Calu3 (cell line): ENCODE results near the gene PPARA. TPM values are rescaled to one million over a fixed set of nuclear protein-coding genes. Genes with fewer than 3 reads are reported as not detected.
A peak's percentile ranks its signal among the peaks of the same experiment; 100 is the strongest.

Experiments
- BruUV-seq: library from RNA; stranded (reverse); fragments of 400-500 nt; replicated peaks from 2 replicates; lab custom pipeline; 2021; lab: Mats Ljungman, UMichigan
- CTCF ChIA-PET: fragments of 300-600 bp; sonication (Branson Sonifier 250); formaldehyde crosslinking; loops from one replicate; lab custom pipeline; 2022; ENCODE audit warnings: antibody characterized with exemption; lab: Charles Lee
- DNase-seq: peaks from one replicate; pipeline ENCODE4 v3.0.0; 2022
- H3K27ac Mint-ChIP-seq: one replicate; pipeline ENCODE4 v1.8.0; 2022; ENCODE audit warnings: mixed read lengths; ENCODE audit not compliant: unreplicated experiment
- H3K27me3 Mint-ChIP-seq: one replicate; pipeline ENCODE4 v1.8.0; 2022; ENCODE audit warnings: mixed read lengths; ENCODE audit not compliant: unreplicated experiment
- H3K36me3 Mint-ChIP-seq: one replicate; pipeline ENCODE4 v1.8.0; 2022; ENCODE audit warnings: mild to moderate bottlenecking, moderate library complexity, mixed read lengths; ENCODE audit not compliant: insufficient read depth, unreplicated experiment
- H3K4me1 Mint-ChIP-seq: one replicate; pipeline ENCODE4 v1.8.0; 2022; ENCODE audit warnings: mild to moderate bottlenecking, low read depth, mixed read lengths; ENCODE audit not compliant: unreplicated experiment
- H3K4me3 Mint-ChIP-seq: one replicate; pipeline ENCODE4 v1.8.0; 2022; ENCODE audit warnings: mild to moderate bottlenecking, low read depth, moderate library complexity, mixed read lengths; ENCODE audit not compliant: unreplicated experiment
- H3K9me3 Mint-ChIP-seq: one replicate; pipeline ENCODE4 v1.8.0; 2022; ENCODE audit warnings: low read depth, mixed read lengths; ENCODE audit not compliant: unreplicated experiment
- intact Hi-C: fragments of 100-400 bp; cut with micrococcal nuclease; formaldehyde crosslinking; loops from one replicate; pipeline ENCODE4 v1.10.0; 2022; ENCODE audit not compliant: unreplicated experiment
- total RNA-seq: library from RNA; stranded (reverse); gene quantifications from 2 replicates; pipeline ENCODE4 v1.2.3, GENCODE V29; 2022
- TF ChIP-seq, protein P1 (sequence below): fragments of 200-600 bp; IDR thresholded peaks from one replicate; pipeline ENCODE4 v1.8.0; 2022; ENCODE audit warnings: antibody characterized with exemption; ENCODE audit not compliant: unreplicated experiment

Gene PPARA
- total RNA-seq, 1 experiment from 2014 or later, result 22.7 TPM

DNA sequence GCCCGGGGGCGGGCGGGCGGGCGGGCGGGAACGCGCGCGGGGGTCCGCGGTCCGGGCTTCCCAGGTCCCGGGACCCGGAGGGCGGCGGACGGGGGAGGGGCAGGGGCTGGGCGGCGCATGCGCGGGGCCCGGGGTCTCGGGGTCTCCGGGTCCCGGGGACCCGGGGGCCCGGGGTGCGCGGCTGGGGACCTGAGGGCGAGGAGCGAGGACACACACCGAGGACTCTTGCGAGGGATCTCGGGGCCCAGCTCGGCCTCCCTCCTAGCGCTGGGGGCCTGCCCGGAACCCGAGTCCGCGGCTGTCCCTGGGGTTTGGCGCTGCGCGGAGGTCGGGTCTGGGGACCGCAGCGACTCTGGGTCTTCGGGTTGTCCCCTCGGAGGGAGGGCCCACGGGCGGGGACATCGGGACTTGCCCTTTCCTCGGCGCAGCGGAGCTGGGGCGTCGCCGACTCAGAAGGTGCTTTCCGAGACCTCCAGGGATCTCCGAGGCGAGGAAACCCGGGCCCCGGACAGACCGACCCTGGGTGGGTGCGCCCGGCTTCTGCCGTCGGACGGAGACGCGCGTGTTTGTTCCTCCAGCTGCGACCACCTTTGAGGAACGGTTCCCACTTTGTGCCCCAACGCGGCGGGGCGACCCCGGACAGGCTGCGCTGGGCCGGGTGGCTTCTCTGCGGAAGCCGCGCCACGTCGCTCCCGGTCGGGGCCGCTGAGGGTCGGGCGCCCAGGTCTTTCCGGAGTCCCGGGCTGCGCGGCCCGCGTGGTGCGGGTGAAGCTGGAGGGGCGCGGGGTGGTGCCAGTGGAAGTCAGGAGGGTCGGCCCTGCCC lies 540 bp downstream of the PPARA start:
- peak; percentile 44 for DNase-seq
- Mint-ChIP-seq H3K4me3 (peak overlapping the region; percentile 81), H3K27me3 (peaks cover 35% of the 10 kb centered on the region), H3K4me1 (no peaks in the 10 kb centered on the region), H3K36me3 (peaks cover 31% of the 10 kb centered on the region), H3K27ac (no peak overlapping the region), H3K9me3 (no peaks in the 10 kb centered on the region)
- intact Hi-C loops, result loop anchor here (10.0 kb wide), 1 partner anchor 114 kb away; the partner anchor contains the start of genes PKDREJ and TTC38
- CTCF ChIA-PET, result interaction anchor here (0.5 kb wide), 1 partner anchor 22 kb away, joined by 3 read pairs; no protein-coding TSS in a partner anchor
- no TSS peak for BruUV-seq
- TF ChIP-seq, protein P1, sequence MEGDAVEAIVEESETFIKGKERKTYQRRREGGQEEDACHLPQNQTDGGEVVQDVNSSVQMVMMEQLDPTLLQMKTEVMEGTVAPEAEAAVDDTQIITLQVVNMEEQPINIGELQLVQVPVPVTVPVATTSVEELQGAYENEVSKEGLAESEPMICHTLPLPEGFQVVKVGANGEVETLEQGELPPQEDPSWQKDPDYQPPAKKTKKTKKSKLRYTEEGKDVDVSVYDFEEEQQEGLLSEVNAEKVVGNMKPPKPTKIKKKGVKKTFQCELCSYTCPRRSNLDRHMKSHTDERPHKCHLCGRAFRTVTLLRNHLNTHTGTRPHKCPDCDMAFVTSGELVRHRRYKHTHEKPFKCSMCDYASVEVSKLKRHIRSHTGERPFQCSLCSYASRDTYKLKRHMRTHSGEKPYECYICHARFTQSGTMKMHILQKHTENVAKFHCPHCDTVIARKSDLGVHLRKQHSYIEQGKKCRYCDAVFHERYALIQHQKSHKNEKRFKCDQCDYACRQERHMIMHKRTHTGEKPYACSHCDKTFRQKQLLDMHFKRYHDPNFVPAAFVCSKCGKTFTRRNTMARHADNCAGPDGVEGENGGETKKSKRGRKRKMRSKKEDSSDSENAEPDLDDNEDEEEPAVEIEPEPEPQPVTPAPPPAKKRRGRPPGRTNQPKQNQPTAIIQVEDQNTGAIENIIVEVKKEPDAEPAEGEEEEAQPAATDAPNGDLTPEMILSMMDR, result no peak

DNA sequence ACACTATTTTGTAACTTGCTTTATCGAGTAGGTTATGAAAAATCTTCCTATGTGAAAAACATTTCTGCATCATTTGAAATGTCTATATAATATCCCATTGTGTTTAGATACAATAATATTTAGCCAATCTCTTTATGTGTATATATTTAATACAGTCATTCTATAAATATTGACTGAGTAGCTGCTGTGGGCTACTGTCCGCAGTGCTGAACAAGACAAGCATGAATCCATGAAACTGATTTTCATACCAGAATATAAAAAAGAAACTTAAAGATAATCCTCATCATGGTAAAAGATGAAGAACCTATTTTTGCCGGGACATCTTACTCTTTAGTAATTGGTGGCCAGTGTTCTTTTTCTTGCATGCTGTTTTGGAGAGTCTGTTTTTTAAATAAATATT lies 3.6 kb downstream of the PPARA start:
- TF ChIP-seq, protein P1, result no peak
- intact Hi-C loops, result loop anchor here (10.0 kb wide), 1 partner anchor 111 kb away; the partner anchor contains the start of genes PKDREJ and TTC38
- Mint-ChIP-seq H3K27ac (no peak overlapping the region), H3K4me1 (no peaks in the 10 kb centered on the region), H3K4me3 (no peak overlapping the region), H3K36me3 (peaks cover 29% of the 10 kb centered on the region), H3K27me3 (peaks cover 9% of the 10 kb centered on the region), H3K9me3 (no peaks in the 10 kb centered on the region)
- DNase-seq, result no peak
- CTCF ChIA-PET, result no interaction called here
- BruUV-seq, result TSS peak; percentile 11

DNA sequence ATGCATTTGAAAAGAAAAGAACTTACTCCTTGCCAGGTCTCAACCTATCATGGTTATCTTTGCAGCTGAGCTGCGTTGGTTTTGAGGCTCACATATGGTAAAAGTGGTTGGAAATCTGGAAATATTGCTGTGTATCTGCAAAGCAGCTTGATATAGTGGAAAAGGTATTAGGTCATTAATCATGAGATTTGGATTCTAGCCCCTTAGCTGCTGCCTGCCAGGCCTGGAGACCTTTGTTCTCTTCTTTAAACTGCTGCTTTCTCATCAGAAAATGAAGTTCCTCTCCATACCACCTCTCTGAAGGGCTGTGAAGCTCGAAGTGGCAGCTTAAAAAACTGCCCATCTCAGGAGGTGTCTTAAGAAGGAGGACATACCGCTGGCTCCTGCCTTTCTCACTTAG lies 5.7 kb downstream of the PPARA start:
- intact Hi-C loops, result loop anchor here (10.0 kb wide), 1 partner anchor 109 kb away; the partner anchor contains the start of genes PKDREJ and TTC38
- CTCF ChIA-PET, result no interaction called here
- peaks cover 13% of the 10 kb centered on the region for H3K36me3 Mint-ChIP-seq
- BruUV-seq, result no TSS peak
- TF ChIP-seq, protein P1, result no peak
- DNase-seq, result no peak
- H3K9me3 Mint-ChIP-seq, result no peaks in the 10 kb centered on the region
- H3K27ac Mint-ChIP-seq, result no peak overlapping the region
- no peaks in the 10 kb centered on the region for H3K27me3 Mint-ChIP-seq
- H3K4me1 Mint-ChIP-seq, result peaks cover 14% of the 10 kb centered on the region
- no peak overlapping the region for H3K4me3 Mint-ChIP-seq

DNA sequence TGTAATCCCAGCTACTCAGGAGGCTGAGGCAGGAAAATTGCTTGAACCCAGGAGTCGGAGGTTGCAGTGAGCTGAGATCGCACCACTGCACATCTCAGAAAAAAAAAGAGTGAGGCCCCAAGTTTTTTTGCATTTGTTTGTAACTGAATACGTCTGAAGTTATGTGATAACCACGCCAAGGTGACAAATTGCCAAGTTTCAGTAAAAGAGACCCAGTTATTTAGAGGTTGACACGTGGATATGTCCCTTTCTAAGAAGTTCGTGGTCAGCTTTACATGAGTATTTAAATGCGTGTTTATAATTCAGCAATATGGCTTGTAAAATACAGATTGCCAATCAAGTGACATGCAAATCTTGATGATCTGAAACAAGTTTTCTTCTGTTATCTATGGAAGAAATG lies 8.0 kb downstream of the PPARA start:
- intact Hi-C loops, result loop anchor here (10.0 kb wide), 1 partner anchor 107 kb away; the partner anchor contains the start of genes PKDREJ and TTC38
- BruUV-seq, result no TSS peak
- H3K27ac Mint-ChIP-seq, result no peak overlapping the region
- no peak overlapping the region for H3K4me3 Mint-ChIP-seq
- DNase-seq, result no peak
- CTCF ChIA-PET, result no interaction called here
- TF ChIP-seq, protein P1, result no peak
- no peaks in the 10 kb centered on the region for H3K9me3 Mint-ChIP-seq
- peaks cover 4% of the 10 kb centered on the region for H3K36me3 Mint-ChIP-seq
- H3K4me1 Mint-ChIP-seq, result peaks cover 14% of the 10 kb centered on the region
- H3K27me3 Mint-ChIP-seq, result no peaks in the 10 kb centered on the region
